ENCODE results near the gene SEL1L.

Gene SEL1L

GRCh38 chr14:81453166-81453766, 80.4 kb downstream of the SEL1L start:
- peak; percentile 68 for DNase-seq (ENCODE audit: low read depth, low spot score)
- 0 out of 2 replicates have a peak overlapping the region, but pooled peaks have one; percentile 7 for H3K4me3 ChIP-seq (ENCODE audit: low read length)

GRCh38 chr14:81452341-81453133, 81.1 kb downstream of the SEL1L start:
- 0 out of 2 replicates have a peak overlapping the region, but pooled peaks have one; percentile 7 for H3K4me3 ChIP-seq (ENCODE audit: low read length)
- no peak for DNase-seq (ENCODE audit: low read depth, low spot score)

- H3K4me3 ChIP-seq (ENCODE audit: low read length) = no peak overlapping the region
- DNase-seq (ENCODE audit: low read depth, low spot score) = no peak
Measured at GRCh38 chr14:81450976-81451375, 82.7 kb downstream of the SEL1L start.

GRCh38 chr14:81450100-81450531, 83.5 kb downstream of the SEL1L start:
- no peak overlapping the region for H3K4me3 ChIP-seq (ENCODE audit: low read length)
- no peak for DNase-seq (ENCODE audit: low read depth, low spot score)

- no peak for DNase-seq (ENCODE audit: low read depth, low spot score)
- no peak overlapping the region for H3K4me3 ChIP-seq (ENCODE audit: low read length)
Measured at GRCh38 chr14:81449576-81449975, 84.1 kb downstream of the SEL1L start.

- DNase-seq (ENCODE audit: low read depth, low spot score) = no peak
- H3K4me3 ChIP-seq (ENCODE audit: low read length) = no peak overlapping the region
Measured at GRCh38 chr14:81449114-81449513, 84.5 kb downstream of the SEL1L start.

GRCh38 chr14:81447021-81447764, 86.5 kb downstream of the SEL1L start:
- DNase-seq (ENCODE audit: low read depth, low spot score) = no peak
- H3K4me3 ChIP-seq (ENCODE audit: low read length) = no peak overlapping the region

GRCh38 chr14:81446279-81447007, 87.2 kb downstream of the SEL1L start:
- DNase-seq (ENCODE audit: low read depth, low spot score) = no peak
- no peak overlapping the region for H3K4me3 ChIP-seq (ENCODE audit: low read length)

- DNase-seq (ENCODE audit: low read depth, low spot score) = no peak
- no peak overlapping the region for H3K4me3 ChIP-seq (ENCODE audit: low read length)
Measured at GRCh38 chr14:81441626-81442134, 92.0 kb downstream of the SEL1L start.

GRCh38 chr14:81440041-81440440, 93.6 kb downstream of the SEL1L start:
- no peak overlapping the region for H3K4me3 ChIP-seq (ENCODE audit: low read length)
- no peak for DNase-seq (ENCODE audit: low read depth, low spot score)

- no peak overlapping the region for H3K4me3 ChIP-seq (ENCODE audit: low read length)
- no peak for DNase-seq (ENCODE audit: low read depth, low spot score)
Measured at GRCh38 chr14:81437244-81437643, 96.4 kb downstream of the SEL1L start.

- H3K4me3 ChIP-seq (ENCODE audit: low read length) = peak overlapping the region; percentile 69
- peak; percentile 44 for DNase-seq (ENCODE audit: low read depth, low spot score)
Measured at GRCh38 chr14:81436296-81437138, 97.1 kb downstream of the SEL1L start.

- DNase-seq (ENCODE audit: low read depth, low spot score) = peak; percentile 15
- peak overlapping the region; percentile 69 for H3K4me3 ChIP-seq (ENCODE audit: low read length)
Measured at GRCh38 chr14:81435391-81436295, 98.0 kb downstream of the SEL1L start.

GRCh38 chr14:81435048-81435390, 98.6 kb downstream of the SEL1L start:
- no peak overlapping the region for H3K4me3 ChIP-seq (ENCODE audit: low read length)

GRCh38 chr14:81434230-81434629, 99.4 kb downstream of the SEL1L start:
- DNase-seq (ENCODE audit: low read depth, low spot score) = peak; percentile 50
- no peak overlapping the region for H3K4me3 ChIP-seq (ENCODE audit: low read length)

More at GRCh38 chr14:81435048-81435390, 98.6 kb downstream of the SEL1L start:
- DNase-seq (ENCODE audit: low read depth, low spot score) = no peak

GRCh38 chr14:81433378-81433777, 100.3 kb downstream of the SEL1L start:
- no peak overlapping the region for H3K4me3 ChIP-seq (ENCODE audit: low read length)
- no peak for DNase-seq (ENCODE audit: low read depth, low spot score)

- H3K4me3 ChIP-seq (ENCODE audit: low read length) = no peak overlapping the region
- DNase-seq (ENCODE audit: low read depth, low spot score) = no peak
Measured at GRCh38 chr14:81432219-81432661, 101.4 kb downstream of the SEL1L start.
